ENCODE measurements around the gene HDGFL2.

The HDGFL2 gene

DNA sequence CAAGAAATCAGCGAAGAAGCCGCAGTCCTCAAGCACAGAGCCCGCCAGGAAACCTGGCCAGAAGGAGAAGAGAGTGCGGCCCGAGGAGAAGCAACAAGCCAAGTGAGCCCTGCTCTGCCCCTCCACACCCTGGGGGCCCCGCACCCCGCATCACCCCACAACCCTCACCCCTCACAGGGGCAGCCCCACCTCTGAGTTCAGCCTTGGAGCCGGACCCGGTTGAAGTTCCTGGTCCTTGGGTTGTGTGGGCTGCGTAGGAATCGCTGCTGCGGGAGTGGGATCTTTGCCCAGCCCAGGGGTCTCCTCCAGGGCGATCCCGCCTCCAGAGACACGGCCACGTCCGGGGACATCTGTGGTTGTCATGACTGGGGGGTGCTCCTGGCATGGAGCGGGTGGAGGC is 24.2 kb downstream of the HDGFL2 start:
- no peak for DNase-seq

GRCh38 chr19:4497770-4498389 is 25.8 kb downstream of the HDGFL2 start:
- no peak for DNase-seq

DNA sequence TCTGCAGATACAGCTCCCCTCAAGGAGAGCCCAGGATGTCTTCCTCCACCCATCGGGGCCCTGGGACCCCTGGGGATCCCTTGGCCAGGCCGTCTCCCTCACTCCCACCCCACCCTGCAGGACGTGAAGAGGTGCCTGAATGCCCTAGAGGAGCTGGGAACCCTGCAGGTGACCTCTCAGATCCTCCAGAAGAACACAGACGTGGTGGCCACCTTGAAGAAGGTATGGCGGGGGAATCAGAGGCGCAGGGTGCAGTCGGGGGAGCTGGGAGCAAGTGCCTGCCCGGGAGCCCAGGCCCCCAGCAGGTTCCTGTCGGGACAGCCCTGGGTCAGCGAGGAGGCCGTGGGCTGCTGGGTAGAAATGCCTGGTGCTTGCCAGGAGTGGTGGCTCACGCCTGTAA is 26.6 kb downstream of the HDGFL2 start:
- no peak for DNase-seq

DNA sequence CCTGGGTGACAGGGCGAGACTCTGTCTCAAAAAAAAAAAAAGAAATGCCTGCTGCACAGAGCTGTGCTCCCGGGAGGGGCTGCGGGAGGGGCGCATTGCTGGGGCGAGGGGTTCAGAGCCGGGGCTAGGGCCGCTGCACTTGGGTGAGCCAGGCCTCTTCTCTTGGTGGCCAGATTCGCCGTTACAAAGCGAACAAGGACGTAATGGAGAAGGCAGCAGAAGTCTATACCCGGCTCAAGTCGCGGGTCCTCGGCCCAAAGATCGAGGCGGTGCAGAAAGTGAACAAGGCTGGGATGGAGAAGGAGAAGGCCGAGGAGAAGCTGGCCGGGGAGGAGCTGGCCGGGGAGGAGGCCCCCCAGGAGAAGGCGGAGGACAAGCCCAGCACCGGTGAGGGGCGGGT is 27.2 kb downstream of the HDGFL2 start:
- DNase-seq = no peak

DNA sequence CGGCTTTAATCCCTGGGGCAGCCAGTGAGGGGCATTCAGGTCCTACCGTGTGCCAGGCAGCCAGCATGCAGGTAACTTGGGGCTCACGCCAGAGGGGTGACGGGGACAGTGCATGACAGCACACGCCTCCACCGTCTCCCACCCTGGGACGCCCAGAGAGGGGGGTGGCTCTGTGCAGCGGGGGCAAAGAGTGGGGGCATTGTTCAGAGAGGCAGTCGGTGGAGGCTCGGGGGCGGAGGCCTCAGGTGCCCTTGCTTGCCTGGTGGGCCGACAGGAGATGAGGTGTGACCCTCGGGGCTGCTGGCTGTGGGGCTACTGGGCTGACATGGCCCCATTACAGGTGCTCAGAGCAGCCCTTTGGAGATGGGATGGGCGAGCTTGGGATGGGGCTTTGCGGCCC is 27.8 kb downstream of the HDGFL2 start:
- no peak for DNase-seq

- DNase-seq = no peak
Measured at GRCh38 chr19:4500841-4501591, 28.9 kb downstream of the HDGFL2 start.

DNA sequence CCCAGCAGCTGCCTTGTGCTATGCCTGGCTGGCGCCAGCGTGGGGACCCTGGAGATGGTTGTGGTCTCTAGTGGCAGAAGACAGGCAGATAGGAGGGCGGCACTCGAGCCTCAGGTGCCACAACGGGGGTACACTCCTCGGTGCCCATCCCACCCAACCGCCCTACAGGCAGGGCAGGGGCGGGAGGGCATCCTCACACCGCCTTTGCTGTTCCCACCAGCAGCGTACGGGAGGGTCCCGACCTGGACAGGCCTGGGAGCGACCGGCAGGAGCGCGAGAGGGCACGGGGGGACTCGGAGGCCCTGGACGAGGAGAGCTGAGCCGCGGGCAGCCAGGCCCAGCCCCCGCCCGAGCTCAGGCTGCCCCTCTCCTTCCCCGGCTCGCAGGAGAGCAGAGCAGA is 29.6 kb downstream of the HDGFL2 start:
- DNase-seq = no peak

GRCh38 chr19:4502282-4503131 is 30.4 kb downstream of the HDGFL2 start:
- DNase-seq = no peak

- DNase-seq = no peak
Measured at GRCh38 chr19:4503132-4503824, 31.2 kb downstream of the HDGFL2 start.

DNA sequence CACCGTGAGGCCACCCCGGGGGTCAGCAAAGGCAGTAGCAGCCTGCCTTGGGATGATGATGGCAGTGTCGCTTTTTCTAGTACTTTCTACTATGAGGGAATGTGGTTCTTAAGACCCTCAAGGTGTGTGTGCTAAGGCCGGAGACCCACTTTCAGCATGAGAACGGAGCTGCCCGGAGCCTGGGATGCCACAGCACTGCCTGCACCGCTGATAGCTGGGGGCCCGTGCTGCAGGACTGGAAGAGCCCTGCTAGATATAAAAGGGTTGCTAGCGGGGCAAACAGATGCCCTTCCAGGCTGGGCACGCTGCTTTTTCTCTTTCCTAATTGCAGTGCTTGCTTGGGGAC is 31.7 kb downstream of the HDGFL2 start:
- no peak for DNase-seq

GRCh38 chr19:4504297-4504701 is 32.2 kb downstream of the HDGFL2 start:
- DNase-seq = peak in 24 of 56 donors; percentile 4 to 60 (median 24)

- no peak for DNase-seq
Measured at GRCh38 chr19:4504891-4505569, 32.9 kb downstream of the HDGFL2 start.

- no peak for DNase-seq
Measured at GRCh38 chr19:4505570-4506448, 33.7 kb downstream of the HDGFL2 start.

DNA sequence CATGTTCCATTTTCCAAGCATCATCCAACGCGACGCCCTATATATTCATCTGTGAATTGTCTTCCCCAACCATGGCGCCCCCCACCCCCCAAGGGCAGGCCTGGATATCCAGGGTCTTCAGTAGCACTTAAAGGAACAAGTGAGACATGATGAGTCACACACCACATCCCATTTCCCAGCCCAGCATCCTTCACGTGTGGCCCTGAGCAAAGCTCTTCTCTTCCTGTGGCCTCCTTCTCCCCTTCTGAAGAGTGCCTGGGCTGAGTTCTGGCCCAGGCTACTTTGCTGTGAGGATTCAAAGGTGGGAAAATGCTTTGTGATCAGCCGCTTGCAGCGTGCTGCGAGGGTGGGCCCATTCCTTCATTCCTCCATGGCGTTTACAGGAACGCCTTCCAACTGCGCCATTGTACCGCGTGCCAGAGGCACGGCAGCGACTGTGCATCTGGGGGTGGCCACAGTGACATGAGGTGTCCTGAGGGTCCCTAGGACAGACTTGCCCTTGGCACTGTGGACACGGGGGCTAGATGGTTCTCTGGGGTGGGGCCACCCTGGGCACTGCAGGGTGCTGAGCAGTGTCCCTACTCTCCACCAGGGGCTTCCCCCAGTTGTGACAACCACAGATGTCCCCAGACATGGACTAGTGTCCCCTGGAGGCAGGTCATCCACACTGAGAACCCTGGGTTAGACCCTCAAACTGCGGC is 34.5 kb downstream of the HDGFL2 start:
- no peak for DNase-seq

- no peak for DNase-seq
Measured at GRCh38 chr19:4507150-4507452, 35.0 kb downstream of the HDGFL2 start.

GRCh38 chr19:4507804-4508203 is 35.7 kb downstream of the HDGFL2 start:
- no peak for DNase-seq

DNA sequence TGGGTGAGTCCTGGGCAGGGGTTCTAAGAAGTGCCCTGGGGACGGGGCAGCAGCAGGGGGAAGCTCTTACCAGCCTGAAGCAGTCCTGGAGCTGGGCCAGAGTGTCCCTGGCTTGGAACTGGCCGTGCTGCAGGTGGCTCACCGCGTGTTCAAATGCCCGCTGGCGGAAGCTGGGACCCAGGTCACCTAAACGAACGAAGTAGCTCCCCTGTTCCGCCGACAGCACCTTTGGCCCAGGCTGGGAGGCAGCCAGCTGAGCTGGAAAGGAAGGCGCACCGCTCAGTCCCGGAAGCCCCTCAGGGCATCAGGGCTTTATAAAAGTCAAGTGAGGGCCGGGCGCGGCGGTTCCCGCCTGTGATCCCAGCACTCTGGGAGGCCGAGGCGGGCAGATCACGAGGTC is 36.6 kb downstream of the HDGFL2 start:
- DNase-seq = no peak

- no peak for DNase-seq
Measured at GRCh38 chr19:4510435-4511255, 38.5 kb downstream of the HDGFL2 start.
